Mesothelial cell of epicardium (in vitro differentiated cells): Measurements from ENCODE around the gene IL21R. TPM values are rescaled to one million over a fixed set of nuclear protein-coding genes. Genes with fewer than 3 reads are reported as not detected.

Experiments used
- DNase-seq, 2 experiments: peaks; one replicate each; pipeline ENCODE4 v3.0.0; 2021; ENCODE audit warnings: low spot score in 2 of 2; ENCODE audit not compliant: unreplicated experiment in 2 of 2
- H3K27ac Mint-ChIP-seq: 2 replicates; pipeline ENCODE4 v1.8.0; 2021; ENCODE audit warnings: mixed read lengths
- H3K27me3 Mint-ChIP-seq: 2 replicates; pipeline ENCODE4 v1.8.0; 2021; ENCODE audit warnings: low read depth, mixed read lengths
- H3K36me3 Mint-ChIP-seq: 2 replicates; pipeline ENCODE4 v1.8.0; 2021; ENCODE audit warnings: mixed read lengths
- H3K4me1 Mint-ChIP-seq: 2 replicates; pipeline ENCODE4 v1.8.0; 2021; ENCODE audit warnings: mixed read lengths
- H3K4me3 Mint-ChIP-seq: 2 replicates; pipeline ENCODE4 v1.8.0; 2021; ENCODE audit warnings: mild to moderate bottlenecking, moderate library complexity, mixed read lengths
- H3K9me3 Mint-ChIP-seq: 2 replicates; pipeline ENCODE4 v1.8.0; 2021; ENCODE audit warnings: mixed read lengths
- CTCF ChIP-seq: fragments of 200-600 bp; sonication (generic); IDR thresholded peaks from one replicate; pipeline ENCODE4 v1.5.0; 2021; ENCODE audit warnings: antibody characterized with exemption; ENCODE audit not compliant: unreplicated experiment
- total RNA-seq: library from RNA; stranded (reverse); gene quantifications from 3 replicates; pipeline ENCODE4 v1.2.1, GENCODE V29; 2021

The IL21R gene
- total RNA-seq, 1 donor from 2014 or later: 0.22 TPM

GRCh38 chr16:27492588-27492979, 90.6 kb downstream of the IL21R start:
- H3K4me1 Mint-ChIP-seq: no peaks in the 10 kb centered on the region
- no peak overlapping the region for H3K27ac Mint-ChIP-seq
- peaks cover 57% of the 10 kb centered on the region for H3K36me3 Mint-ChIP-seq
- no peak for DNase-seq
- no peak for TF ChIP-seq CTCF
- no peaks in the 10 kb centered on the region for H3K9me3 Mint-ChIP-seq
- no peaks in the 10 kb centered on the region for H3K27me3 Mint-ChIP-seq
- no peak overlapping the region for H3K4me3 Mint-ChIP-seq

- no peak for TF ChIP-seq CTCF
- H3K27me3 Mint-ChIP-seq: no peaks in the 10 kb centered on the region
- H3K4me3 Mint-ChIP-seq: no peak overlapping the region
- no peaks in the 10 kb centered on the region for H3K9me3 Mint-ChIP-seq
- H3K4me1 Mint-ChIP-seq: no peaks in the 10 kb centered on the region
- DNase-seq: no peak
- H3K36me3 Mint-ChIP-seq: peaks cover 56% of the 10 kb centered on the region
- no peak overlapping the region for H3K27ac Mint-ChIP-seq
Observed at GRCh38 chr16:27495191-27495590, 93.2 kb downstream of the IL21R start.

DNA sequence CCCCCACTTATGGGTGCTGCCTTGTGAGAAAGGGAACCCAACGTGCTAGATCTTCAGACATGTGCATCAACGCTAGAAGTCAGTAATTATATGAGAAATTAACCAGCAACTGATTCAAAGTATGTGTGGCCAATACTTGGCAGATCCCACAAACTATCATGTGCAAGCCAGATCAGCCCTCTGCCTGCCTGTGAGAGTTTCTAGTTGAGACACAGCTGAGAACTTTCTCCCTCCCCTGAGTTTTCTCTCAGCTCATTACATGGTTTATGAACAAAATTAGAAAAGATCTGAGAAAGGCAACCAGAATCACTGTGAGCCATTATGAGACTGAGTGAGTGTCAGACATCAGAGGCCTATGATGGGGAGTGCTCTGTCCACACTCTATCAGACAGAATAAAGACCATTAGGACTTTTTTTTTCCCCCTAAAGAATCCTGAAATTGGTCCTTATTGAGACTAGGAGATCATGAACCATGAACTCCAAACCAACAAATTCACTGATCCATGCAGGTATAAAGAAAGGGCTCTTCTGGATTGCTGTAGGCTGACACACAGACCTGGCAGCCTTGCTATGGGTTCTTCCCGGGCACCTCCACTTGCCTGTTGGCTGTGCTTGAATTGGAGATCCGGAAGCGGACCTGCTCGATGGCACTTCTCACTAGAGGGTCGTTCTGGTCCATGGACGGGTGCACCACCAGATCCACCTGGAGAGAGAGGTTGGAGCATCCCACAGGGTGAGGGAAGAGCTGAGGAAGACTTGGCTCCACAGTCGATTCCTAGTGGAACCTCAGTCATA, 96.3 kb downstream of the IL21R start:
- Mint-ChIP-seq H3K27me3 (no peaks in the 10 kb centered on the region), H3K27ac (no peak overlapping the region), H3K4me1 (no peaks in the 10 kb centered on the region), H3K4me3 (no peak overlapping the region), H3K36me3 (peaks cover 46% of the 10 kb centered on the region), H3K9me3 (no peaks in the 10 kb centered on the region)
- TF ChIP-seq CTCF: no peak
- DNase-seq: no peak

DNA sequence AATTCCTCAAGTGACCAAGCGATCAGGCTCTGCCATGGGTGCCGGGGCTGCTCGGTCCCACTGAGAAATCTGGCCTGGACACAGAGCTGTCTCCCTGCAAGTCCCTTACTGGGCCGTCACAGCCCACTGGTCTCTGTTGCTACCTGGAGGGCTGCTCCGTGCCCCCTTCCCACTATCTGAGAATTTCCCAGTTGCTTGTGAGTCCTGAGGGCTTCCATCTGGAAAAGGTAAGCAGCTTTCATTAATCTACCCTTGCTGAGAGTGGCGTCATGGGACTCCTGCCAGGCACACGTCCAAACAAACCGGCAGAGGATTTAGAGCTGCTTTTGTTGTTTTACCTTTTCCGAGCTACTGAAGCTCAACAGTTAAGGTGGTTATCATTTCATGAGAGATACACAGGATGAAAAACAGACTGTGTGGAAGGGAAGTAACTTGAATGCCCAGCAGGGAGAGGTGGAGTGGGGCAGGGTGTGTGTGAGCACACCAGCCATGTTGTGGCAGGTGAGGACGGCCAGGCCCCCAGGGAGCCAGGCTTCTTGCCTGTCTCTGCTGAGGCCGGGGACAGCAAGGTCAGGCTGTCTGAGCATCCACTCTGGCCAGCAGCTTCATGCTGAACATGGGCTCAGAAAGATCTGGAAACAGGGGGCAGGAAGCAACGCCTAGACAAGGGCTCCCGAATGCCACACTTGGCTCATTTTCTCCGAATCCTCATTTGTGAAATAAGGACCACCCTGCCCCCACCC, 97.1 kb downstream of the IL21R start:
- no peak overlapping the region for H3K4me3 Mint-ChIP-seq
- no peak overlapping the region for H3K27ac Mint-ChIP-seq
- H3K36me3 Mint-ChIP-seq: peaks cover 54% of the 10 kb centered on the region
- no peak for TF ChIP-seq CTCF
- no peaks in the 10 kb centered on the region for H3K27me3 Mint-ChIP-seq
- DNase-seq: no peak
- no peaks in the 10 kb centered on the region for H3K4me1 Mint-ChIP-seq
- H3K9me3 Mint-ChIP-seq: no peaks in the 10 kb centered on the region

DNA sequence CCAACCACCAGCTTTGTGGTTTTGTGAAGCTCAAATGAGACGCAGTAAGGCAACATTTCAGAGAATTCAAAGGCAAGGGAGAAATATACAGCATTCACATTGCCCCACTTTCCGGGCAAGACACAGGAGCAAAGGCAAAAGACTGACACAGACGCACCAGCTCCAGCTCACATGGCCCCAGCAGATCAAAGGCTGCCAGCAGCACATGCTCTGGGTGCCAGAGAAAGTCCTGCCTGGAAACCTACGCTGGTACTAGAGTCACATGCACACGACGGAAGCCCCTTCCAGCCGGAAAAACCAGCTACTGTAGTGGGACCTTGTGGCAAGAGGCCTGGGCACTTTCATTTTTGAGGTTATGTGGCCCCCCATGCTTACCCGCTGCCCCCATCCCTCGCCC, 97.7 kb downstream of the IL21R start:
- no peak overlapping the region for H3K4me3 Mint-ChIP-seq
- TF ChIP-seq CTCF: no peak
- peaks cover 51% of the 10 kb centered on the region for H3K36me3 Mint-ChIP-seq
- H3K27ac Mint-ChIP-seq: no peak overlapping the region
- no peaks in the 10 kb centered on the region for H3K4me1 Mint-ChIP-seq
- no peaks in the 10 kb centered on the region for H3K27me3 Mint-ChIP-seq
- no peak for DNase-seq
- H3K9me3 Mint-ChIP-seq: no peaks in the 10 kb centered on the region
